GM18867 (cell line): ENCODE data around the gene KLHL36.
A peak's percentile ranks its signal among the peaks of the same experiment; 100 is the strongest.

Experiments used
- ATAC-seq: cut with Tn5 transposase; IDR thresholded peaks from one replicate; pipeline ENCODE4 v1.9.1; 2021; ENCODE audit warnings: mild to moderate bottlenecking, moderate library complexity; ENCODE audit not compliant: unreplicated experiment

Gene KLHL36

DNA sequence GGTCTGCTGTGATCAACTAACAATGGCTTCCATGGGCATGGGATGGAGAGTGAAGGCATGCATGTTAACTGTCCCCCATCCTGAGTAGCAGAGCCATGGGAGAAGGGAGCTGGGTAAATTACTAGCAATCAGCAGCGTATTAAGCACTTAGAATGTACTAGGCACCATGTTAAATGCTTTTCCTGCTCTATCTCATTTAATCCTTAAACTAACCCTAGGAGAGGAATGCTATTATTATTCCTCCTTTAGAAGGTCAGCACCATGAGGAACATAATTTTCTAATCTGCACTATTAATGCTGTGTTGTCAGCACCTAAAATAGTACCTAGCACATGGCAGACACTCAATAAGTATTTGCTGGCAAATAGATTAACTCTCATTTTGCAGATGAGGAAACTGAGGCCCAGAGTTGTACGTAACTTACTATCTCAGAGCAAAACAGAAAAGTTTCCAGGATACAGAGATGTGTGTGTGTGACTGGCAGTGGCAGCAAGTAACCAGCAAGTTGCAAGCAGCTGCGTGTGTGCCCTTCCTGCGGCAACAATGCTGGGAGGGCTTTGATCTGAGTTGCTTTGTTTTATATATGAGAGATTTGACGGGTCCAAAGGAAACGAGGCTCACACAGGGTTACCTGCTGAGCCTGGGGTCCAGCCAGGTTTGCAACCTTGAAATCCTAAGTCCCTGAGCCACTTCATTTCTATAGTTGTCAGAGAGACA, 6.5 kb upstream of the KLHL36 start:
- ATAC-seq: no peak

DNA sequence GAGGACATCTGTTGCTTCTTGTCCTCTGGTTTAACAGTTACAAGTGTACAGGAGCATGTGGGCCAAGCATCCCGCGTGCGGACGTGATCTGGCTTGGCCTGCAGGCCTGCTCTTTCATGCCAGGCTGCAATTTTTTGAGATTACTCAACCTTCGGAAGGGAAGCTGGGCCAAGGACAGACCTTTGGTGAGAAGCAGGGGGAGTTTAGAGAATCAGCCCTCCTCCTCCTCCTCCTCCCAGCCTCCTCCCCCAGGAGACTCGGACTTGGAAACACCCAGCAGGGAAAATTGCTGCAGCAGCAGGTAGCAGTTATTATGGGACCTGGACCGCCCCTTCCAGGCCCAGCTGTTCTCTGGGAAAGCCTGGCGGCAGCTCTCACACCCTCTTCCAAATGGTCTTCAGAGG, 5.1 kb upstream of the KLHL36 start:
- no peak for ATAC-seq

DNA sequence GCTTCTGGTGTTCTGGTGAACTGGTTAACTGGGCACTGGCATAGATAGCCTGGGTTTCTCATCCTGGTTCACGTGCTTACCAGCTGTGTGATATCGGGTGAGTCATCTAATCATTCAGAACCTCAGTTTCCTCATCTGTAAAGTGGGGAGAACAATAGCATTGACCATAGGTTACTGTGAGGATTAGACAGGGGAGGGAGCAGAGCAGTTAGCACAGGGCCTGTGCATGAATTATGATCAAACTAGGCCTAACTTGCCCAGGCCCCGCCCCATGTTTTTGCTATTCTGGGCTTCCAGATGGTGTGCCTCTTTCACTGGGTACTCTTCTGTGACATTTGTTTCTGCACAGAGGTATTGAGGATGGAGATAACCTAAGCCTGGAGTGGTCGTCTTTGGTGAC, 4.6 kb upstream of the KLHL36 start:
- ATAC-seq: no peak

DNA sequence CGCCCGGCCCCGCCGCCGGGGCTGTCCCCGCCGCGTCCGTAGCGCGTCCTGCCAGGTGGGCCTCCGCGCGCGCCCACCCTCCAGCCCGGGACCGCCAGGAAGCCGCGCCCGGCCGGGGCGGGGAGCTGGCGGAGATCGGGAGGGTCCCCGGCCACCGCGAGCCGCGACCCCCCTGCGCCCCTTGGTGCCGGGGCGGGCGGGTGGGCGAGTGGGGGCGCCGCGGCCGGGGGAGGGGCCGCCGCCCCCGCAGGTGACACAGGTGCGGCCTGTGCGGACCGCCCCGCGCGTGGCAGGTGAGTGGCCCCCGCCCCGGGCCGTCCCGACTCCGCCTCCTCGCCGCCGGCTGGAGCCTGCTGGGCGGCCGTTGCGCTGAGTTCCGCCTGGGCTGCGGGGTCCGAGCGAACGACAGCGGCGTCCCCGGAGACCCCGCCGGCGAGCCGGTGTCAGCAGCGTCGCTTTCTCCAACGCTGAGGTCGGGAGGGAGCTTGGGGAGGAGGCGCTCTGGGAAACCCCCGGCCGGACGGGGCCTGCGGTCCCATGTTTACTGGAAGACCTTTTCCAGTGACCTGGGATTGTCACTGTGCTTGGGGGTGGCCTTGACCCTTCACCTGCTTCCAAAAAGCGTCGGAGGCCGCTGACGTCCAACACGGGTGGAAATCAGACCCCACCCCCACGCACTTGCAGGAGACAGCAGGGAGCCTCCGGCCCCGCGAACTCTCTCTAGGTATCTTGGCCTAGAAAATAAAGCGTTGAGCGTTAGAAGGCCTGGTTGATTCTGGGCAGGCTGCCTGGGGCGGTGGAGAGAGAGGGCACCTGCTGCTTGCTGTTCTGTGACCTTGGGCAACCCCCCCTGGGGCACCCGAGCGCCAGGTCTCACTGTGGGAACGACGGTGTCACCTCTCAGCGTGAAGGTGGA, 542 bp downstream of the KLHL36 start:
- ATAC-seq: peak; percentile 77

DNA sequence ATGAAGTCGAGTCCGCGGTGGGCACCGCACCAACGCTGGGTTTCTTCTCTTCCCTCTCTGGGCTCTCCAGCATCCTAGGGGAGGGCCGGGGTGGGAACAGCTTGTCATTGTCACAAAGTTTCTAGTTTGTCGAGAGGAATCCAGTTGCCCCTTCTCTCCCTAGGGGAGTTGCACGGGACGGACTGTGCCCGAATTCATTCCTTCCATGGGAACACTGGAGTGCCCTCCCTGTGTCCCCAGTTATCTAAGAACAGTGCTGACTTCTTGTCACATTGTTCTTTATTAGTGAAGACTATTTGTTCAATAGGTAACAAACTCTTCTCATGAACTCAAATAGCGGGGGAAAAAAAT, 1.2 kb downstream of the KLHL36 start:
- no peak for ATAC-seq

DNA sequence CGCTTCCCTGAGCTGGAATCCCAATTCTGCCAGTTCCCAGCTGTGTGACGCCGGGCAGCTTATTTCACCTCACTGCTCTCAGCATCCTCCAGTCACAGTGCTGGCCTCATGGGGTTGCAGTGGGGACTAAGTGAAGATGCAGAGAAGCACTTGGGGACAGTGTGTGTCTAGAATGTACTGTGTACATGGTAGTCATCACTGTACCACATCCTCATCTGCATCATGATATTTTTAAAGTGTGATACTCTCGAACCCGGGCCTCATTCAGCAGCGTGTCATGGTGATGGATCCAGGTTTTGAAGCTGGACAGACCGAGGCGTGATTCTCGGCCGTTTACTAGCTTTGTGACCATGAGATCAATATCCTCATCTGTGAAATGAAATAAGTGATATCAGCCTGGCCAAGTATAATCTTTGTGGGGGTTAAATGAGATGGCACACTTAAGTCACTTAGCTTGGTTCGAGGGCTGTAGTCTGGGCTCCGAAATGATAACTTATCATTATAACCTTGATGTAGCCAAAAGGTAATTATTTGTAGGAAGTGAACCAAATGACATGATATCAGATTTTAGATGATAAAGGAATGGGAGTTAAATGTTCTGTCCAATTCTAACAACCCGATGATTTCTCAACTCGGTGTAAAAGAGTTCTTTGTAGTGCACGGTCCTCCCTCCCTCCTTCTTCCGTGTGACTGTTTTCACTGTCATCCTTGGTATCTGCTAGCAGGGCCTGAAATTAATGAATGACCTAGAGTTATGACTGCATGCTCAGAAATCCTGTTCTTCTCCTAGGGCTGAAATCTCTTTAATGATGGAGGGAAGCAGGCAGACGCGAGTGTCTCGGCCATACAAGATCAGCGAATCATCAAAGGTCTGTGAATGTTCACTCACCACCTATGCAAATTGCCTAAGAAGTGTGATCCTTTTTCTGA, 2.0 kb downstream of the KLHL36 start:
- no peak for ATAC-seq

DNA sequence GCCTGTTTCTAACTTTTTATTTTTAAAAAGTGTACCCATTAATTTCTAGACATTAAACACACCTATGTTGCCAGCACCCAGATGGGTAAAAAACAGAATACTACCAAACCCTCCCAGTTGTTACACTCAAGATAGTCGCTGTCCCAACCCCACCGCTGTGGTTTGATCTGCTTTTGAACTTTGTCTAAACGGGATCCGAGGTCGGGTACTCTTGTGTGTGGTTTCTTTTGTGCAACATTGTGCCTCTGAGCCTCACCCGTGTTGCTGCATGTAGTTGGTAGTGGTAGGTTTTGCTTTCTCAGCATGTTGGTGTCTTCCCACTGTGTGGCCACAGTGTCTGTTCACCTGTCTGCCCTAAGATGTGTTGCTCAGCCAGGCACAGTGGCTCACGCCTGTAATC, 4.3 kb downstream of the KLHL36 start:
- no peak for ATAC-seq

DNA sequence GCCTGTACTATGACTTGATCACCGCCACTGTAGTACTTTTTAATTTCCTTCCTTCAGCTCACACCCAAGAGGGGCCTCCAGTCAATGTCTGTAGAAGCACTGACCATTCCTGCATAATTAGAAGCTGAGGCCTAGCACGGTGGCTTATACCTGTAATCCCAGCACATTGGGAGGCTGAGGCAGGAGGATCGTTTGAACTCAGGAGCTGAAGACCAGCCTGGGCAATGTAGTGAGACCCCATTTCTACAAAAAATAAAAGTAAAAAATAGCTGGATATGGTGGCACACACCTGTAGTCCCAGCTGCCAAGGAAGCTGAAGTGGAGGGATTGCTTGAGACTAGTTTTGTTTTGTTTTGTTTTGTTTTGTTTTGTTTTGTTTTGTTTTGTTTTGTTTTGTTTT, 5.9 kb downstream of the KLHL36 start:
- ATAC-seq: no peak

DNA sequence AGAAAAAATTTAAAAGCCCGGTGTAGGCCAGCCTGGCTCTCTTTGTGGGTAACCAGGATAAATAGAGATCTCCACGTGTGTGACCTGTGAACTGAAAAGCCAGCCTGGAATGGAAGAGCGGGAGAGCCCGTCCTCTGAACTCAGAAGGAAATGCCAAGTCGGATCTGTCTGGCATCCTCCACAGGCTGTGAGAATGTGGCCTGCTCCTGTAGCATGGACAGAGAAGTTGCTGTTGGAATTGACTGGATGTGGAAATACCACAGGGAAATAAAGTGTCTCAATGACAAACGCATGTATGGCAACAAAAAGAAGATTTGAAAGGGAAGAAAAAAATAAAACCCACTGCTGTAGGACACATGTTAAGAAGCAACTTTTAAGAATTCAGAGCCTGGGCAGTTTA, 6.7 kb downstream of the KLHL36 start:
- no peak for ATAC-seq

DNA sequence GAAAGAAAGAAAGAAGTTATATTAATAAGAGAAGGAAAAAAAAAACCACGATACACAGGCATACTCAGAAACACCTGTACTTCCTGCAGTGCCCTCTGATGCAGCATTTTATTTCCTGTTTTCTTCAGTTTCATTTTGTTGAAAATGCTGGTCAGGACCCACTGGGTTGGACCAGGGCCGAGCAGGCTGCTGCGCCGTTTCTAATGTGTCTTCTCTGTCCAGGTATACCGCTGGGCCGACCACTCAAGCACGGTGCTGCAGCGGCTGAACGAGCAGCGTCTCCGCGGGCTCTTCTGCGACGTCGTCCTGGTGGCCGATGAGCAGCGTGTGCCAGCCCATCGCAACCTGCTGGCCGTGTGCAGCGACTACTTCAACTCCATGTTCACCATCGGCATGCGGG, 8.3 kb downstream of the KLHL36 start:
- ATAC-seq: no peak

DNA sequence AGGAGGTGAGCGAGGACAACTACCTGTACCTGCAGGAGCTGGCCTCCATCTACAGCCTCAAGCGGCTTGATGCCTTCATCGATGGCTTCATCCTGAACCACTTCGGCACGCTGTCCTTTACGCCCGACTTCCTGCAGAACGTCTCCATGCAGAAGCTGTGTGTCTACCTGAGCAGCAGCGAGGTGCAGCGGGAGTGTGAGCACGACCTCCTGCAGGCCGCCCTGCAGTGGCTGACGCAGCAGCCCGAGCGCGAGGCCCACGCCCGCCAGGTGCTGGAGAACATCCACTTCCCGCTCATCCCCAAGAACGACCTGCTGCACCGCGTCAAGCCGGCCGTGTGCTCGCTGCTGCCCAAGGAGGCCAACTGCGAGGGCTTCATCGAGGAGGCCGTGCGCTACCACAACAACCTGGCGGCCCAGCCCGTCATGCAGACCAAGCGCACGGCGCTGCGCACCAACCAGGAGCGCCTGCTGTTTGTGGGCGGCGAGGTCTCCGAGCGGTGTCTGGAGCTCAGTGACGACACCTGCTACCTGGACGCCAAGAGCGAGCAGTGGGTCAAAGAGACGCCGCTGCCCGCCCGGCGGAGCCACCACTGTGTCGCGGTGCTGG, 9.0 kb downstream of the KLHL36 start:
- no peak for ATAC-seq

DNA sequence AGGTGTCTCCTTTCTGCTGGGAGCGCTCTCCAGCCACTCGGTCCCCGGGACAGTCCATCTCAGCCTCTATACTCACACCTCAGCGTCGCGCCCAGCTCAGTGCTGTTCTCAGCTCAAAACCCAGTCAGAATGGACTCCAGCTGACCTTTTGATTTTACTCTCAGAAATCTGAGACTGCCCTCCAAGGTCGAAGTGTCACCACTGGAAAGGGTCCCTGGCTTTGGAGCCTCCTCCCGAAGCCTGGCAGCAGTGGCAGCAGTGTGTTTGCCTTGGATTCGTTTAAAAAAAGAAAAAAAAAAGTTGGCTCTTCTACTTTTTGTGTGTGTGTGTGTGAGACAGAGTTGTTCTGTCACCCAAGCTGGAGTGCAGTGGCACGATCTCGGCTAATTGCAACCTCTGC, 10.4 kb downstream of the KLHL36 start:
- no peak for ATAC-seq

DNA sequence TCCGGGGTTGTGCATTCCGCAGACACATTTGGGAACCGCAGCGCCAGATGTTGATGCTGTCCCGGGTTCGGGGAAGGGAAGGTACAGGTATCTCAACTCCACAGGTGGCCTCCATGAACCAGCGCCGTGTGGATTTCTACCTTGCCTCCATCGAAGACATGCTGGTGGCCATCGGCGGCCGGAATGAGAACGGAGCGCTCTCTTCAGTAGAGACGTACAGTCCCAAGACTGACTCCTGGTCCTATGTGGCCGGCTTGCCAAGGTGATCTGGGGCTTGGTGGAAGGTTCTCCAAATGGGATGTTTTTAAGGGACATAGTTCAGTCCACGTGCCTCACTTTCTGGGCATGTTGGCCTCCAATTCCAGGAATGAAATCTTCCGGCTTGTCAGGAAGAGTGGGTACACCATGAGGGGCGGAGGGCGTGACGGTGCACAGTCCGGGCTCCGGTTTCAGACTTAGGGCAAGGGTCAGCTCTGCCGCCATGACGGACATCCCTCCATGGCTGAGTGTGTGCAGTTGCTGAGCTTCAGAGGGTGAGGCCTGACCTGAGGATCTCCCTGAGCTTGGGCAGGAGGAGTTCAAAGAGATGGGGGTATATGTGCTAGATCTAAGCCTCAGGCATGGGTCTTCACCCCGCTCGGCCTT, 11.5 kb downstream of the KLHL36 start:
- ATAC-seq: no peak

DNA sequence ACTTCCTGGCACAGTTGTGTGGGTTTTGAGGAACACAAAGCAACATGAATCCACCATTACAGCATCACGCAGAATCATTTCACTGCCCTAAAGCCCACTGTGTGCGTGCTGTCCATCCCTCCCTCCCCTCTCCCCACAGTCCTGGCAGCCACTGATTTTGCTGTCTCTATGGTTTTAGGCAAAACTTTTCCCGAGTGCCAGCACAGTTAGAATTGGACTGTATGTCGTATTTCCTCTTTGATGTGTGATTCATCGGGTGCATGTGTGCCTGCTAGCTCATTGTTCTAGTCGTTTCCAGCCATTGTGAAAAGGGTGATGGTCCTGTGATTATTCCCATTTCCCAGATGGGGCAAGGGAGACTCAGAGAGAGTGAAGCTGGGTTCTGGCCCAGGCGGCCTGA, 12.7 kb downstream of the KLHL36 start:
- no peak for ATAC-seq

DNA sequence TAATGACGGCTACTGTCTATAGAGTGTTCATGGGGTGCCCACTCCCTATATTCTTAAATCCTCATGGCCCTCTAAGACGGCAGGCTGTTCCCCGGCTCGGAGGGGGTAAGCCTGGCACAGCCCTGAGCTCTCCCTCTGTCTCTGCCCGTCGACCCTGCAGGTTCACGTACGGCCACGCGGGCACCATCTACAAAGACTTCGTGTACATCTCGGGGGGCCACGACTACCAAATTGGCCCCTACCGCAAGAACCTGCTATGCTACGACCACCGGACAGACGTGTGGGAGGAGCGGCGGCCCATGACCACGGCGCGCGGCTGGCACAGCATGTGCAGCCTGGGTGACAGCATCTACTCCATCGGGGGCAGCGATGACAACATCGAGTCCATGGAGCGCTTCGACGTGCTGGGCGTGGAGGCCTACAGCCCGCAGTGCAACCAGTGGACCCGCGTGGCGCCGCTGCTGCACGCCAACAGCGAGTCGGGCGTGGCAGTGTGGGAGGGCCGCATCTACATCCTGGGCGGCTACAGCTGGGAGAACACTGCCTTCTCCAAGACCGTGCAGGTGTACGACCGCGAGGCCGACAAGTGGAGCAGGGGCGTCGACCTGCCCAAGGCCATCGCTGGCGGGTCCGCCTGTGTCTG, 13.2 kb downstream of the KLHL36 start:
- ATAC-seq: no peak

DNA sequence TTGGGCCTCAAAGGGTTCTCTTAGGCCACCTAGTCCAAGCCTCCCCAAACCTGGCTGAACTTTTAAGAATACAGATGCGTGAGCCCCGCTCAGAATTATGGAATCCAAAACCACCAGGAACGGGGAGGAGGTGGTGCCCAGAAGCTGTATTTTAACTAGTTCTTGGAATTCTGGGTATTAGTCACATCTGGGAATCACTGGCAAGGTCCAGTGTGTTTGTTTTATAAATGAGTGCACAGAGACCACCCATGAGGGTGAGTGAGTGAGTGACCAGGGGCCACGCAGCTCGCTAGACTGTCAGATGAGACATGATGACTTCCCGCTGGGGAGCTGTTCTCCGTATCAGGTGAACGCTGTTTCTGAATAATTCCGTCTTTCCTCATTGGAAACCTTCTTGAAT, 14.2 kb downstream of the KLHL36 start:
- no peak for ATAC-seq

DNA sequence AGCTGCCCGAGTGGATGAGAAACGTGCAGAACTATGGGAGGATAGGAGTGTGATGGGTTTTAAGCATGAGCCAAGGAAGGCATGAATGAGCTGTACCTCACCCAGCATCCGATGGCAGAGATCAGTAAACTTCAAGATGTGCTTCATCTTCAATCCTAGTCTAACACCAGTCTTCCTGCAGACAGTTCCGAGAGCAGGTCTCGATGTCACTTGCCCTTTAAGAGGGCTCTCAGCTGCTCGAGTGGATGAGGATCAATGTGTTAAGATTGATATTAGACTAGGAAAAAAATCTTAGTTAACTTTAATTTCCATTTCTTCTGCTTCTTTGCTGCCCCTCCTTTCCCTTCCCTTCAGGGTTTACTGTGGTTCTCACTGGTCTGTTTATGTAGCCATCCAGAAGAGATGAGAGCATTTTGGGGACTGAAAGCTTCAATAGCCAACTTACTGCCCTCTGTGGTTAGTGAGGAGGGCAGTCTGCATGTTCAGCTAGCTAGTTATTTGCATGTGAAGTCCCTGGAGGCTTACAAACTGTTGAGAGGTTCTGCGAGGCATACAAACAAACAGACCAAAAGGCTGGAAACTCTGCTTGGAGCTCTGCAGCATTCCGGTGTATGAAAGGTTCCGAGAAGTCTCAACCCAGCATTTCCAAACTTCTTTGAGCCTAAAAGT, 15.3 kb downstream of the KLHL36 start:
- ATAC-seq: peak; percentile 80

DNA sequence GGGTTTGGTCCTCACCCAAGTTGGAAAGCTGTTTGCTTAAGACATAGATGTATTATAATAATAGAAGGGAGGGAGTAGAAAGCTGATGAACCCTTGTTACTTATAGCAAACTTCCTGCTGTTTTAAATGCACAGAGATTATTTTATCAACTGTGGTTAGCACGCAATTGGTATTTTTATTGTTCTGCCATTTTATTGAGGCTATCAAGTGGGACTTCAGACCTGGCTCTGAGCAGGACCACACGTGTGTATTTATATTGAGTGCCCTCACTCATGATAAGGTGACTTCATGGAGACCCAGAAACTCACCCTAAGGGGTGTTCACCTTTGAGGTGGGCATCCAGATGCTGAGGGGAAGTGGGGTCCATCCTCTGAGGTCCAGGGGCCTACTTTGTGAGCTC, 17.0 kb downstream of the KLHL36 start:
- no peak for ATAC-seq

DNA sequence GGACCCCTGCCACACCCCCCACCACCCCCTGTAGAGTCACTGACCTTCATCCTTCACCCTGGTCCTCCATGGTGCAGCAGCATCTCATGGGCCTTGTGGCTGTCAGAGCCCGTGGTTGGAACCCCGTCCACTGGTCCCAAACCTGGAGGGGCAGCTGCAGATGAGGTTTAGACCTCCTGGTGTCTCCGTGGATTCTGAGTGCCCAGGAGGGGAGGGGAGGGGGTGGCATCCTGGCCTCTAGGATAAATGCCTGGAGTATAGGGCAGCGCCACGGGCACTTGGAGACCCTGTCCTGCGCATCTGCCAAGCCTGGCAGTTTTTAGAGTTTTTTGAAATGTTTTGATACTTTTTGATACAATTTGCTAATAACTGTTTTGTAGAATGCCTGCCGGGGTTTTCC, 17.5 kb downstream of the KLHL36 start:
- no peak for ATAC-seq
